Transverse colon (tissue), 4 donors: ENCODE measurements around the gene PTPRO.

Source experiments
- POLR2AphosphoS5 ChIP-seq, 3 donors: sonication (generic); formaldehyde crosslinking; IDR thresholded peaks; one replicate each; pipeline ENCODE4 v1.6.1; 2016; ENCODE audit warnings: antibody characterized with exemption in 3 of 3
- TF ChIP-seq, protein P1 (sequence below), 5 experiments: fragments of 200-600 bp in 3 of 5; fragments of 450-650 bp in 2 of 5; sonication (generic) in 3 of 5; IDR thresholded peaks; 1 replicate in 2 of 5; 2 replicates in 3 of 5; pipeline ENCODE4 v1.5.1; 2016 to 2017; ENCODE audit warnings: antibody characterized with exemption in 5 of 5, inconsistent platforms in 3 of 5, mild to moderate bottlenecking in 2 of 5, moderate library complexity in 1 of 5

DNA sequence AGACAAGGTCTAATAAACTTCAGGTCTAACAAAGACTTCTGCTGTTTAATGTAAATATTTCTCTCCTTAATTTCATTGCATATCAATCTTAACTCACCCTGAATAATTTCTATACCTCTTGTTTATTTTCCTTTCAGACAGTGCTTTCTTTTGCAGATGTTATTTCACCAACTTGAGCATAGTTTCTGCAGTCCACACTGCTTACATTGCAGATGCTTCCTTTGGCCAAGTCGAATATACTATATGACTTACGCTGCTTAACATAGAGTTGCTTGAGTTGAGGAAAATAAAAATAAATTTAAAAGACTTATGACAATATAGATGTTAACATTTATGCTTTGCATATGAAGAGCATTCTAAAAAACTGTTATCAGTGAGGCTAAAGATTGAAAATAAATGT lies 217.7 kb downstream of the PTPRO start:
- TF ChIP-seq POLR2AphosphoS5 (IDR thresholded peaks at IDR 0.05), result no peak
- TF ChIP-seq, protein P1, sequence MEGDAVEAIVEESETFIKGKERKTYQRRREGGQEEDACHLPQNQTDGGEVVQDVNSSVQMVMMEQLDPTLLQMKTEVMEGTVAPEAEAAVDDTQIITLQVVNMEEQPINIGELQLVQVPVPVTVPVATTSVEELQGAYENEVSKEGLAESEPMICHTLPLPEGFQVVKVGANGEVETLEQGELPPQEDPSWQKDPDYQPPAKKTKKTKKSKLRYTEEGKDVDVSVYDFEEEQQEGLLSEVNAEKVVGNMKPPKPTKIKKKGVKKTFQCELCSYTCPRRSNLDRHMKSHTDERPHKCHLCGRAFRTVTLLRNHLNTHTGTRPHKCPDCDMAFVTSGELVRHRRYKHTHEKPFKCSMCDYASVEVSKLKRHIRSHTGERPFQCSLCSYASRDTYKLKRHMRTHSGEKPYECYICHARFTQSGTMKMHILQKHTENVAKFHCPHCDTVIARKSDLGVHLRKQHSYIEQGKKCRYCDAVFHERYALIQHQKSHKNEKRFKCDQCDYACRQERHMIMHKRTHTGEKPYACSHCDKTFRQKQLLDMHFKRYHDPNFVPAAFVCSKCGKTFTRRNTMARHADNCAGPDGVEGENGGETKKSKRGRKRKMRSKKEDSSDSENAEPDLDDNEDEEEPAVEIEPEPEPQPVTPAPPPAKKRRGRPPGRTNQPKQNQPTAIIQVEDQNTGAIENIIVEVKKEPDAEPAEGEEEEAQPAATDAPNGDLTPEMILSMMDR (IDR thresholded peaks at IDR 0.05), result no peak
